ENCODE results near the gene CTBS.

CTBS gene, protein sequence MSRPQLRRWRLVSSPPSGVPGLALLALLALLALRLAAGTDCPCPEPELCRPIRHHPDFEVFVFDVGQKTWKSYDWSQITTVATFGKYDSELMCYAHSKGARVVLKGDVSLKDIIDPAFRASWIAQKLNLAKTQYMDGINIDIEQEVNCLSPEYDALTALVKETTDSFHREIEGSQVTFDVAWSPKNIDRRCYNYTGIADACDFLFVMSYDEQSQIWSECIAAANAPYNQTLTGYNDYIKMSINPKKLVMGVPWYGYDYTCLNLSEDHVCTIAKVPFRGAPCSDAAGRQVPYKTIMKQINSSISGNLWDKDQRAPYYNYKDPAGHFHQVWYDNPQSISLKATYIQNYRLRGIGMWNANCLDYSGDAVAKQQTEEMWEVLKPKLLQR

DNA sequence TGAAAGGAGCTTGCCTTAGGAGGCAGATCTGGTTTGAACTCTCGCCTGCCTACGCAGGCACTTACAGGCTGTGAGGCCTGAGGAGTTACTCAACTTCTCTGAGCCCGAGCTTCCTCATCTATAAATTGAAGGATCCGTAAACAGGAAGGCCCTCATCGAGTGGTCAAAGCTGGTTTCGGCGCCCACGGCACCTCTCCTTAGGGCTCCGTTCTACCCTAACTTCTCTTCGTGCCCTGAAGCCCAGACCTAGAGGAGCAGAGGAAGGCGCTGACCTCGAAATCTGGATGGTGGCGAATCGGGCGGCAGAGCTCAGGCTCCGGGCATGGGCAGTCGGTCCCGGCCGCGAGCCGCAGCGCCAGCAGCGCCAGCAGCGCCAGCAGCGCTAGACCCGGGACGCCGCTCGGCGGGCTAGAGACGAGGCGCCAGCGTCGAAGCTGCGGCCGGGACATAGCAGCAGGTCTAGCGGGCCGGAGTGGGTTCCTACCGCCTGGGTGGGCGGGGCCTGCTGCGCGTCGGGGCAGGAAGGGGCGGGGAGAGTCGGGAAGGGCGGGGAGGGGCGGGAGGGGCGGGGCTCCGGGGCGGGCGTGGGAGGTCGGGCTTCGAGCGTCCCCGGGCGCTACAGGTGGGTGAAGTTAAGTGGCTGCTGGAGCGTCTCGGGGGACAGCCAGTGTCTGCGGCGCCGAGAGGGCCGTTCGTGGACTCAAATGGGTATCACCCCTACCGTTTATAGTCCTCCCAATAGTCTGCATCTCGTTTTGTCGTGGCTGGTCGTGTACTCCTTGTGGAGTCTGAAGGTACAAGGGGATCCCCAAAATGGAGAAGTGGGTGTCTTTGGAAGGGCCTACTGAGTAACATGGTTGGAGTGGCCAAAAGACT, at the start of gene CTBS:
CTBS (minus strand) TSS at position 474 of the 876 bp plus-strand sequence; CDS start at position 449, 25 bp downstream.
- peak; percentile 56 for DNase-seq (ENCODE audit: low read depth)
- TF ChIP-seq, protein P1, sequence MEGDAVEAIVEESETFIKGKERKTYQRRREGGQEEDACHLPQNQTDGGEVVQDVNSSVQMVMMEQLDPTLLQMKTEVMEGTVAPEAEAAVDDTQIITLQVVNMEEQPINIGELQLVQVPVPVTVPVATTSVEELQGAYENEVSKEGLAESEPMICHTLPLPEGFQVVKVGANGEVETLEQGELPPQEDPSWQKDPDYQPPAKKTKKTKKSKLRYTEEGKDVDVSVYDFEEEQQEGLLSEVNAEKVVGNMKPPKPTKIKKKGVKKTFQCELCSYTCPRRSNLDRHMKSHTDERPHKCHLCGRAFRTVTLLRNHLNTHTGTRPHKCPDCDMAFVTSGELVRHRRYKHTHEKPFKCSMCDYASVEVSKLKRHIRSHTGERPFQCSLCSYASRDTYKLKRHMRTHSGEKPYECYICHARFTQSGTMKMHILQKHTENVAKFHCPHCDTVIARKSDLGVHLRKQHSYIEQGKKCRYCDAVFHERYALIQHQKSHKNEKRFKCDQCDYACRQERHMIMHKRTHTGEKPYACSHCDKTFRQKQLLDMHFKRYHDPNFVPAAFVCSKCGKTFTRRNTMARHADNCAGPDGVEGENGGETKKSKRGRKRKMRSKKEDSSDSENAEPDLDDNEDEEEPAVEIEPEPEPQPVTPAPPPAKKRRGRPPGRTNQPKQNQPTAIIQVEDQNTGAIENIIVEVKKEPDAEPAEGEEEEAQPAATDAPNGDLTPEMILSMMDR (IDR thresholded peaks at IDR 0.05; ENCODE audit: control insufficient read depth, extremely low read depth, insufficient read depth), result 0 out of 2 replicates have a peak, but pooled peaks have one; percentile 19
- H3K4me3 ChIP-seq (ENCODE audit: low read depth, low read length), result peak within 1 kb of the TSS; percentile 72

- no peak for DNase-seq (ENCODE audit: low read depth)
- no peak overlapping the region for H3K4me3 ChIP-seq (ENCODE audit: low read depth, low read length)
- TF ChIP-seq, protein P1 (IDR thresholded peaks at IDR 0.05; ENCODE audit: control insufficient read depth, extremely low read depth, insufficient read depth), result no peak
Measured at GRCh38 chr1:84621553-84621952, 47.3 kb upstream of the CTBS start.

- TF ChIP-seq, protein P1 (IDR thresholded peaks at IDR 0.05; ENCODE audit: control insufficient read depth, extremely low read depth, insufficient read depth), result peak; percentile 74
- peak; percentile 18 for DNase-seq (ENCODE audit: low read depth)
- peak overlapping the region; percentile 58 for H3K4me3 ChIP-seq (ENCODE audit: low read depth, low read length)
Measured at GRCh38 chr1:84620720-84621313, 46.6 kb upstream of the CTBS start.

DNA sequence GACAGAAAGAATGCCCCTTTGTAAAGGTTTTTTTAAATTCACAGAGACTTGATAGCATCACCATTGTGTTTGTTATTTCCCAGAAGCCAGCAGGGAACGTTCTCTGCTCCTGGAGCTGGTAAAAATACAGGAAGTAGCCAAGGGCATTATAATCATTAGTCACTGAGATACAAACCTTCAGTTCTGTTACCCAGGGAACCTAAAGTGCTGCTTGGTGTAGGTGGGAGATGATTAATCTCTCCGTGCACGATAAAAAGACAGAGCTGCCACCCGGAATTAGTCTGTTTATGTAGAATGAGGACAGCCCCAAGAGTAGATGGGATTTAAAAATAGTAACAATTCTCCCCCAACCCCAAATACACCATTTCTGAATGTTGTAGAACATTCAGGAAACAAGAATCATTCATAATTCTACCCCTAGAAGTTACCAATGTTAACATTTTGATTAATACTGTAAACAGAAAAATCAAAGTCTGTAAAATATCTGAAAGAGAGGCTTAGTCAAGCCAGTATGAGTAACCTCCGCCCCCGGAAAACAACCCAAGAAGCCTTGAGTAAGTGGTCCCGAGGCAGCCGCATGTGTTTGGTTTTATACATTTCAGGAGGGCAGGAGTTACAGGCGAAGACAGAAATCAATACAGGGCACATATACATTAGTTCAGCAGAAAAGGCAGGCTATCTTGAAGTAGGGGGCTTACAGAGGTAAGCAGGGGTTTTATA, 45.3 kb upstream of the CTBS start:
- no peak overlapping the region for H3K4me3 ChIP-seq (ENCODE audit: low read depth, low read length)
- TF ChIP-seq, protein P1 (IDR thresholded peaks at IDR 0.05; ENCODE audit: control insufficient read depth, extremely low read depth, insufficient read depth), result no peak
- no peak for DNase-seq (ENCODE audit: low read depth)

DNA sequence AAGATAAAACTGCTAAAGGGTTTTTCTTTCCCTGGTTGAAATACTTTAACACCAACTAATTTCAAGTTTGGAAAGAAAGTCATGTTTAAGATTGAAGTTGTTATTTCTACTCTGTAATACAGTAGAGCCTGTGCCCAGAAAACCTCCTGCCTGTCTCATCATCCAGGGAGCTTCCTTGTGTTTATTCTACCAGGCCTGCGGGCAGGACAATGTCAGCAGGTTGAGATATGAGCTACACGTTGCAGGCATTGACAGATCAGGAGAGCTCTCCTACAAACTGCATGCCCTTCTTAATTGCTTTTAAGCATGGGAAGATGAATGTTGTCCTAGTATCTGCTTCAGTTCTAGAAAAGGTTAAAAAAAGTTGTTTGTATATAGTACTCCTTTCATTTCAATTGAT, 43.1 kb upstream of the CTBS start:
- no peak for DNase-seq (ENCODE audit: low read depth)
- H3K4me3 ChIP-seq (ENCODE audit: low read depth, low read length), result no peak overlapping the region
- TF ChIP-seq, protein P1 (IDR thresholded peaks at IDR 0.05; ENCODE audit: control insufficient read depth, extremely low read depth, insufficient read depth), result no peak

- TF ChIP-seq, protein P1 (IDR thresholded peaks at IDR 0.05; ENCODE audit: control insufficient read depth, extremely low read depth, insufficient read depth), result no peak
- H3K4me3 ChIP-seq (ENCODE audit: low read depth, low read length), result no peak overlapping the region
- DNase-seq (ENCODE audit: low read depth), result no peak
Measured at GRCh38 chr1:84615790-84616189, 41.5 kb upstream of the CTBS start.

Data from LNCaP clone FGC (cell line).